Tibial artery (tissue), 4 donors: Measurements from ENCODE around the gene ATP2C1.

Experiments
- DNase-seq, 2 donors: peaks; one replicate each; pipeline ENCODE4 v3.0.0-alpha.2; 2019
- H3K27ac ChIP-seq, 2 donors: fragments of 200-600 bp; sonication (generic) in 1 of 2; 1 replicate in 1 of 2; 2 replicates in 1 of 2; pipeline ENCODE4 v1.5.1; 2018 to 2019; ENCODE audit warnings: mild to moderate bottlenecking in 1 of 2
- H3K27me3 ChIP-seq, 2 donors: fragments of 200-600 bp; sonication (generic) in 1 of 2; one replicate each; pipeline versions ENCODE4 v1.5.1 to v1.6.0; 2016 to 2019
- H3K36me3 ChIP-seq, 3 donors: fragments of 200-600 bp; sonication (generic) in 2 of 3; one replicate each; pipeline ENCODE4 v1.5.1; 2016 to 2019; ENCODE audit warnings: mild to moderate bottlenecking in 2 of 3
- H3K4me1 ChIP-seq, 4 donors: fragments of 200-600 bp; sonication (generic) in 2 of 4; 1 replicate in 3 of 4; 2 replicates in 1 of 4; pipeline ENCODE4 v1.5.1; 2016 to 2019
- H3K4me3 ChIP-seq, 2 donors: fragments of 200-600 bp; sonication (generic) in 1 of 2; 1 replicate in 1 of 2; 2 replicates in 1 of 2; pipeline ENCODE4 v1.5.1; 2018 to 2019; ENCODE audit warnings: mild to moderate bottlenecking in 2 of 2
- H3K9me3 ChIP-seq, 3 donors: fragments of 200-600 bp; sonication (generic) in 1 of 3; one replicate each; pipeline ENCODE4 v1.5.1; 2016 to 2019
- CTCF ChIP-seq, 2 experiments: fragments of 200-600 bp in 1 of 2; fragments of 450-650 bp in 1 of 2; IDR thresholded peaks; one replicate each; pipeline ENCODE4 v1.5.1; 2017 to 2019; ENCODE audit warnings: antibody characterized with exemption in 2 of 2, mild to moderate bottlenecking in 1 of 2, moderate library complexity in 1 of 2
- intact Hi-C: fragments of 100-400 bp; cut with DNase I; formaldehyde crosslinking; loops from one replicate; pipeline ENCODE4 v1.15.0; 2023; ENCODE audit warnings: low total_unique reads

The ATP2C1 gene

GRCh38 chr3:130865489-130865888, 28.4 kb upstream of the ATP2C1 start:
- Histone ChIP-seq H3K27me3 (no peaks in the 10 kb centered on the region), H3K36me3 (no peaks in the 10 kb centered on the region), H3K9me3 (no peaks in the 10 kb centered on the region), H3K4me3 (no peak overlapping the region), H3K27ac (no peak overlapping the region), H3K4me1 (no peaks in the 10 kb centered on the region)
- no peak for TF ChIP-seq CTCF (IDR thresholded peaks at IDR 0.05)
- DNase-seq: no peak
- intact Hi-C loops: no loop called here

GRCh38 chr3:130866327-130866726, 27.6 kb upstream of the ATP2C1 start:
- Histone ChIP-seq H3K27me3 (no peaks in the 10 kb centered on the region), H3K27ac (no peak overlapping the region), H3K4me1 (no peaks in the 10 kb centered on the region), H3K4me3 (no peak overlapping the region), H3K36me3 (no peaks in the 10 kb centered on the region), H3K9me3 (no peaks in the 10 kb centered on the region)
- intact Hi-C loops: no loop called here
- no peak for DNase-seq
- no peak for TF ChIP-seq CTCF (IDR thresholded peaks at IDR 0.05)

GRCh38 chr3:130870423-130870822, 23.5 kb upstream of the ATP2C1 start:
- Histone ChIP-seq H3K4me1 (no peaks in the 10 kb centered on the region), H3K4me3 (no peak overlapping the region), H3K27ac (no peak overlapping the region), H3K9me3 (no peaks in the 10 kb centered on the region), H3K27me3 (no peaks in the 10 kb centered on the region), H3K36me3 (no peaks in the 10 kb centered on the region)
- DNase-seq: no peak
- intact Hi-C loops: no loop called here
- TF ChIP-seq CTCF (IDR thresholded peaks at IDR 0.05): no peak

- H3K4me1 ChIP-seq: no peaks in the 10 kb centered on the region
- intact Hi-C loops: no loop called here
- no peak overlapping the region for H3K4me3 ChIP-seq
- no peak for TF ChIP-seq CTCF (IDR thresholded peaks at IDR 0.05)
- no peak overlapping the region for H3K27ac ChIP-seq
- no peaks in the 10 kb centered on the region for H3K27me3 ChIP-seq
- no peaks in the 10 kb centered on the region for H3K36me3 ChIP-seq
- no peak for DNase-seq
- H3K9me3 ChIP-seq: peaks cover 0 to 21% (median 5%) of the 10 kb centered on the region in 3 donors
These were observed 17.3 kb upstream of the ATP2C1 start for GRCh38 chr3:130876594-130876993.

GRCh38 chr3:130878464-130878863, 15.4 kb upstream of the ATP2C1 start:
- Histone ChIP-seq H3K36me3 (no peaks in the 10 kb centered on the region), H3K9me3 (peaks cover 0 to 28% (median 5%) of the 10 kb centered on the region in 3 donors), H3K27ac (no peak overlapping the region), H3K4me3 (no peak overlapping the region), H3K4me1 (no peaks in the 10 kb centered on the region), H3K27me3 (no peaks in the 10 kb centered on the region)
- TF ChIP-seq CTCF (IDR thresholded peaks at IDR 0.05): no peak
- intact Hi-C loops: no loop called here
- DNase-seq: no peak

GRCh38 chr3:130889416-130889946, 4.4 kb upstream of the ATP2C1 start:
- Histone ChIP-seq H3K27ac (no peak overlapping the region), H3K4me3 (no peak overlapping the region), H3K9me3 (no peaks in the 10 kb centered on the region), H3K27me3 (no peaks in the 10 kb centered on the region), H3K4me1 (peaks cover 0 to 5% (median 2%) of the 10 kb centered on the region in 4 donors), H3K36me3 (no peaks in the 10 kb centered on the region)
- no peak for DNase-seq
- intact Hi-C loops: no loop called here
- TF ChIP-seq CTCF (IDR thresholded peaks at IDR 0.05): no peak
